CD4-positive, alpha-beta T cell treated with Interleukin-17A for 1 hour (primary cell): ENCODE measurements around the gene UTP25.
"Not testable (repeated sequence)": the region's sequence is repeated elsewhere in the genome, so short reads cannot be mapped to it uniquely, and the experiment has no call there.

ENCODE experiments used
- DNase-seq: peaks from one replicate; pipeline ENCODE4 v3.0.0-alpha.2; 2020

Gene UTP25

DNA sequence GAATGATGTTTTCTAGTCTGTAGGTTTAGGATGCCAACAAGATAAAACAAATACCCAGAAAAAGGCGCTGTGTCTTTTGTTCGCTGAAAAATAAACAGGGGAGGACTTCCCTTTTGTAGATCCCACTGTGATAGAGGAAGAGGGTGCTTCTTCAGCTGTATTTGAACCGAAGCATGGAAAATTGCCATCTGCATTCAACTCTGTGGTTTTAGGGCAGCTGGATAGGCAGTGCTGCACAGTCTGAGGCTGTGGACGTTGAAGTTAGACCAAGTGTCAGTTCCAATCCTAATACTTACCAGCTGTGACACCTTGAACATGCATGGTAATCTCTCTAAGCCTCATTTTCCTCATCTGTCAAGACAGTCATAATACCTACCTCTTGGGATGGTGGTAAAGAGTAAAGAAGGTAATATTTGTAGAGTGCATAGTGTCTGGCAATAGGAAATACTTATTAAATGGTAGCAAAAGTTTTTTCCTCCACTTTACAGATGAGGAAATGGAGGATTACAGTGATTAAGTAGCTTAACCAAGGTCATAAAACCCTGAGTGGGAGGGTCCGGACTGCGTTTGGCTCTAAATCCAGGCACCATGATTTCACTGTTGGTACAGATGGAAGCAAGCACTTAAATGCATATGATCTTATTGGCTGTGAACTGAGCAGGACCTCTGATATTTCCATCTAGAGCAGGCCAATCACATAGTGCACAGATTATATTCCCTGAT, 48.5 kb downstream of the UTP25 start:
- no peak for DNase-seq

DNA sequence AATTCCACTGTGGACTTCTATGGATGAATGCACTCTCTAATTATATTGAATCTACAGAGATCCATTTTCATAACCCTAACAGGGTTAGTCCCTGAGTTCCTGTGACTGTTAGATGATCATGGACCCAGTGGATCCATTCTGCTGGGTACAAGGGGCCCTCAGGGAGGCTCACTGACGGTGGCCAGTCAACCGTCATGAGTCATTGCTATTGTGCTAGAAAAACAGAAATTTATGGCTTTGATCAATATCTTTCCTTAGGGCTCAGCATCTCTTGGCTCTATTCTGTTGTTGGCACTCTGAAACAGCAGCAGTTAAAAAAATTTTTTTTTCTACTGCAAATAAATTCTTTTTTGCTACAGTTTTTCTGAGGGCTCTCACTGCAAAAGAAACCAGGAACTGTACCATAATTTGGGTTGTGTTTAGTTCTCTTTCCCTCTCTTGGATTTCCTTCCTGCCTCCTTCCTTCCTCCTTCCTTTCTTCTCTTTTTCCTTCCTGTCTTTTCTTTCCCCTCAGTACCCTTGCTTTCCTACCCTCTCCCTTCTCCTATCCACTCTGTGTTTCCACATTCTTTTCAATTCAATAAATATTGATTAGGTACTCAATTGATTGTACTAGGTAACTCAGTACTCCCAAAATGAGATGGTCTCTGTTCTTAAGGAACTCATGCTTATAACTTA, 49.5 kb downstream of the UTP25 start:
- DNase-seq = no peak

DNA sequence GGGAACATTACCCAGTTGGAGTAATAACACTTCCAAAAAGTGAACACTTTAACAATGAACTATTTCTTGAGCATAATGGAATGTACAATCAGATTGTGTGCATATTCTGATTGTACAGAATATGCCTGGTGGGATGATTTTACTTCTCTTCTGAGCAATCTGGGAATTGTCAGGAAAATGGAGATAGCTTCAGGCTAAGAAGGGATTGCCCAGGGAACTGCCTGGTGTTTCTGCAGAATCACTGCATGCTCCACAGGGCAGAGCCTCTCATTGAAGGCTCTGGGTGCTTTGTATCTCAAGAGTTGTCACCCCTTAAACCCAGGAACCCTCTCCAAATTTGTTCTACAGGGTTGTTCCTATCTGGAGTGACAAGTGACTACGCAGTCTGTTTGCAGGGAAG, 51.2 kb downstream of the UTP25 start:
- DNase-seq = no peak

DNA sequence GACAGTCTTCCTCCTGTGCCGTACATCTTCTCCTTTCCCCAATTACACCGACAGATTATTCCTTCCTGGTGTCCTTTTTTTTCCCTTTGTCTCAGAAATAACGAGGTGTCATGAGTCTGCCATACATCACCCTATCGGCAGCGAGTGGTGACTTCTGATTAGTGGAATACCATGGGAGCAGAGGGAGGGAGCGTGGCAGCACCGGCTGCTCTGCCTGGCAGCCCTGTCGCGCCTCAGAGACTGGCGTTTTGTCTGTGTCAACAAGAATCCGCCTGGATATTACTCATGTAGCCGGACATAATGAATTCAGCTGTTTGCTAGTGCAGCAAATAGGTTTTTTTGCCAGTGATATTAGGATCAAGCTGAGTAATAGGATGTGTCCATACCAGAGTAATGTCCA, 51.8 kb downstream of the UTP25 start:
- DNase-seq = no peak

DNA sequence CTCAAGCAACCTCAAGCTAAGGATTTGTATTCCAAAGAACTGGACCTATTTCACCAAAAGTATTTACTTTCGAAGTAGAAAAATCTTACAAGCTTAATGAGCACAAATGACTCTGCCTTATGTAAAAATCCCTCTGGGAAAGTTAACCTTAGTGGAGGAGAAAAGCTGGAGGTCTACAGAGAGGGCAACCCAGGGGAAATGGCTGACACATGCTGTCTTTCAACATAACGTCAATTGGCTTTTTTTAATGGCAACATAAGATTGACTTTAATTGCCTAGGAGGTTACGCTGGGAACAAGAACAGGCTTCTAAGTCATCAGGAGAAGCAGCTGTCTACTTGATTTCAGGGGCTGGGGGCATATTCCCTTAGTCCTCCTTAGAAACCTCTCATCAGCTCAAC, 52.3 kb downstream of the UTP25 start:
- no peak for DNase-seq

DNA sequence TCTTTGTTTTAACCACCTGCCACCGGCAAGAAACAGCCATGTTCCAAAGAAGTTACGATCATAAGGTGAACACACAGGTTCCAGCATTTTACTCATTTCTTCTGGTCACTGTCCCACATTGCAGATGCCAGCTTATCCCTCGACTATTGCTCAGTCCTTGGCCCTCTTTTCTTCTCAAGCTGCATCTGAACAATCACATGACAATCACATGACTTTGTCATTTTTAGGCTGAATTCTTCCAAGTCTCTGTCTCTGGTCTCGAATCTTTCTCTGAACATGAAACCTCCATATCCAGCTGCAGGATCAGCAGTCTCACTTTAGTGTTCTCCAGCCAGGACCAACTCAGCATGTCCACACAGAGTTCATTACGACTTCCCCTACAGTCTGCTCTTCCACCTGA, 53.8 kb downstream of the UTP25 start:
- DNase-seq = no peak

DNA sequence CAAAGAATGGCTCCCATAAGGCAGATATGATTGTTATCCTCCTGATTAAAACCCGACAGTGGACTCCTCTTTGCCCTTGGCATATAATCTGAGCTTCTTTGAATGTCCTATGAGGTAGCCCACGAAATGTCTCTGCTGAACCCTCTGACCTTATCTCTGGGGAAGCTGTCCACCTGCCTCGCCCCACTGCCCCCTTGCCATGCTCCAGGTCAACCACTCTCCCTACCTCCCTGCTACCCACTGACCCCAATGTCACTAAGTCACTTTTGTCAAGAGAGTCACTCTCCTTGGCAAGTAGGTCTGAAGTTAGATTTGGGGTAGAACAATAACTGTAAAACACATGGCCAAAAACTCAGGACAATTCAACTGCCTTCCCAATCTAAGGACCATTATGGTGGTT, 54.5 kb downstream of the UTP25 start:
- DNase-seq = no peak

DNA sequence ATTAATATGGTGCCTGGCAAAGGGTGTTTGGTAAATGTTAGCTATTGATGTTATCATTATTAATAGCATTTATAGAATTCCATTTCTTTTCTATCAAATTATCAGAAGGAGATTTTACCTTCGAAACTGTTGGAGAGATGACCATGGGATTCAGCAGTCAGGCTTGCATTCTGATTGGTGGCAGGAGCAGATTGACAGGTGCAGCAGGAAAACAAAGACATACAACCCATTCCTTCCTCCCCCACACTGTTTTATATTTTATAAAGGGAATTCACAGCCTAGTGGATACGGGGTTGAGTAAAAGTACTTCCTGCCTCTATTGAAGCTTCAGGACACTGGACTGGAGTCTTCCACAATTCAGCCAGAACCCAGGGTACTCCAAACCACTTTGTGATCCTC, 55.2 kb downstream of the UTP25 start:
- no peak for DNase-seq

DNA sequence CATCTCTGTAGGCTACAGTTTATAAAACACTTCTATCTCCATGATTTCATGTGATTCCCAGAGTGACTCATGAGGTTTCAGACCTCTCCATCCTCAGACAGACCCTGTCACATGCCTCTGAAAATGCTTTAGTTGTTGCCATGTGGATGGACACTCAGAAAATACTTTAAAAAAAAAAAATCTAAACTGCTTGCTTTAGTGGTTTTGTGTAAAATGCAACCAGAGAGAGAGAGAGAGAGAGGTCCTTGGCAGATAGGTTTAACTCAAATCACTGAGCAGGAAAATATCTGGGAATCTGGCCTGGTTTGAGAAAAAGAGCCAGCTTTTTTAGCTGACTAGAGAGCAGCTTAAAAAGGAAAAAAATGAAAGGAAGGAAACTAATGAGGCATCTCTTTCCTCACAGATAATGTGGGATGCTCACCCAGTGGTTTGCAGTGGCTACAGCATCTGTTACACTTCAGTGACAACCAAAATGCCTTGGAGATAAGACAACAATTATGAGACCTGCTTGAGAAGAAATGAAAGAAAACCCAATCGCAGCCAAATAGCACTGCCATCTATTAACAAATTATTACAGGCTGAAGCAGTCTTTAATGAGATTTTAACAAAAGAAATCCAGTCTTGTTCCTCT, 55.7 kb downstream of the UTP25 start:
- DNase-seq = no peak

DNA sequence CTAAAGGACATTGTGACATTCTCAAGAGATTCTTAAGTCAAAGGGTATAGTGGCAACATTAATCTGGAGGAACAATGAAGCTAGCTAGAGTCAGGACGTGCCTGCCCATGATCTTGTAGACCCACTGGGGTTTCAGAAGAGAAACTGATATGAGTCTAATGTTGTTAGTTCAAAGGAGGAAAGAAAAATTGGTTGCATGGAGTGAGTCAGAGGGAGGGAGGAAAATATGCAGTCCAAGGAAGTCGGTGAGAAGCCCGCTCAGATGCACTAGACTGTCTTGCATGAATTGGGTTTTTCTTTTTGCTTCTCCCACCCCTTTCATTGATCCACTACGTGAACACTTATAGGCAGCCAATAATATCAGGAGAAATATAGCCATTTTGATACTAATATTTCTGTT, 56.5 kb downstream of the UTP25 start:
- no peak for DNase-seq

DNA sequence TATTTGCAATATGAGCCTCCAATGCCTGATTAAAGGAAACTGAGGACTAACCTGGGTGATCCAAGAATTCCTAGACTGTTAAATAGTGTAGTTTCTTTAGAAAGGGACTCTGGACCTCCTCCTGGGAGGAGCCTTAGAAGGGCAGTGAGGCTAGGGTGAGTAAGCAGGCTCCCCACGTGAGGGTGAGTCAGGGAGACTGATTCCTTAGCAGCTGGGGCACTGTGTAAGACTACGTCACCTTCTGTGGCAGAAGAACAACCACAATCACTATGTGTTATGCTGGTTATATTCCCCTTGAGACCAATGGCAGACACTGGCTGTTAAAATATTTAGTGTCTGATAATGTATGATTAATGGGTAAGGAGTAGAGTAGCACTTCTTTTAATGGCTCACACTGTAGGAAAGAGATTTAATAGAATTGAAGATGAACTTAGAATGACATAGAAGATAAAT, 56.9 kb downstream of the UTP25 start:
- no peak for DNase-seq

DNA sequence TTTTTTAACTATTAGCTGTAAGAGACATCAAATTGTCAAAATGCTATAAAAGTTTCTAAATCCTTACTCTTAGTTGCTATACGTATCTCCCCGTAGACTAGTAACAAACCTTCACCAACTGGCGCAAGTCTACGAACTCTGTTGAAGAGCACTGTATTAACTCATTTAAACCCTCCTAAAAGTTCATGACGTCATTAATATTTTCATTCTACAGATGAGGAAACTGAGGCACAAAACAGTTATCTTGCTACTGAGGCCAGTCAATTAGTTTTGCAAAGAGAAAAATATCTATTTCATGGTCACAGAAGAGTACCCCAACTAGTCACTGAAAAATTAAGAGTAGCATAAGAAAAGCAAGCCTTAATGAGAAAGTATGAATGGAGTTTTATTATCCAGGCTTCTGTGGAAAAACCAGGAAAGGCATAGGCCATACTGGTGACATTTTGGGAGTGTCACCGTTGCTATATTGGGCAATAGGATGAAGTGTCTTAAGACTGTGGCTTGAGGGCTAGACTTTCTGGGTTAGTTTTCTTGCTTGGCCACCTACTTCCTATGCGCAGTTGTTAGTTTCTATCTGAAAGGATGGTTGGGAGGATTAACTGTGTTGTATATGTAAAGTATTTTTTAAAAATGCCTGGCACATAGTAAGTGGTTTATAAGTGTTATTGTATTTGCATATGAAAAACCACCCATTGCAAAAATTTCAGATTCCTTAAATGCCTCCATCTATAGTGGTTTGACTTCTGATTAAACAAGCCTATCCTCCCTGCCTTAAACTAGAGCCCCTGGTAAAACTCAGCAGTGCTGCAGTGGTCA, 57.8 kb downstream of the UTP25 start:
- no peak for DNase-seq

DNA sequence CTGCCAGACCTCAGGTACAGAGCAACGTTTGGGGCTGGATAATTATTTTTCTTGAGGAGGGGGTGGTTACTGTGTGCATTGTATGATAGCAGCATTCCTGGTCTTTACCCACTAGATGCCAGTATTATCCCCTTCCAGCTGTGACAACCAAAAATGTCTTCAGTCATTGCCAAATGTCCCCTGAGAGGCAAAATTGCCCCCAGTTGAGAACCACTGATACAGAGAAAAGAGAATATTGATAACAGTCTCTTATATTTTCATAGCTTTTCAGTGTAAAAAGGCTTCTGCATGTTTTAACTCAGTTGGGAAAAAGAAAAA, 58.4 kb downstream of the UTP25 start:
- no peak for DNase-seq

DNA sequence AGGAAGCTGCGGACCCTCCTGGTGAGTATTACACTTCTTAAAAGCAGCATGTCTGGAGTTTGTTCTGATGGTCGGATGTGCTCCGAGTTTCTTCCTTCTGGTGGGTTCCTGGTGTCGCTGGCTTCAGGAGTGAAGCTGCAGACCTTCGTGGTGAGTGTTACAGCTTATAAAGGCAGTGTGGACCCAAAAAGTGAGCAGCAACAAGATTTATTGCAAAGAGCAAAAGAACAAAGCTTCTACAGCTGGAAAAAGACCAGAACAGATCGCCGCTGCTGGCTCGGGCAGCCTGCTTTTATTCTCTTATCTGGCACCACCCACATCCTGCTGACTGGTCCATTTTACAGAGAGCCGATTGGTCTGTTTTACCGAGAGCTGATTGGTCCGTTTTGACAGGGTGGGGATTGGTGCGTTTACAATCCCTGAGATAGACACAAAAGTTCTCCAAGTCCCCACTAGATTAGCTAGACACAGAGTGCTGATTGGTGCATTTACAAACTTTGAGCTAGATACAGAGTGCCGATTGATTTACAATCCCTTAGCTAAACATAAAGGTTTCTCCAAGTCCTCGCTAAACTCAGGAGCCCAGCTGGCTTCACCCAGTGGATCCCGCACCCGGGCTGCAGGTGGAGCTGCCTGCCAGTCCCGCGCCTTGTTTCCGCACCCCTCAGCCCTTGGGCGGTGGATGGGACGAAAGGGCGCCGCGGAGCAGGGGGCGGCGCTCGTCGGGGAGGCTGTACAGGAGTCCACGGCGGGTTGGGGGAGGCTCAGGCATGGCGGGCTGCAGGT, 60.7 kb downstream of the UTP25 start:
- DNase-seq = not testable (repeated sequence)

DNA sequence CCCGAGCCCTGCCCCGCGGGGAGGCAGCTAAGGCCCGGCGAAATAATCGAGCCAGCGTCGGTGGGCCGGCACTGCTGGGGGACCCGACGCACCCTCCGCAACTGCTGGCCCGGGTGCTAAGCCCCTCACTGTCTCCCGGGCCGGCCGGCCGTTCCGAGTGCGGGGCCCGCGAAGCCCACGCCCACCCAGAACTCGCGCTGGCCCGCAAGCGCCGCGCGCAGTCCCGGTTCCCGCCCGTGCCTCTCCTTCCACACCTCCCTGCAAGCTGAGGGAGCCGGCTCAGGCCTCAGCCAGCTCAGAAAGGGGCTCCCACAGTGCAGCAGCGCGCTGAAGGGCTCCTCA, 61.3 kb downstream of the UTP25 start:
- no peak for DNase-seq

DNA sequence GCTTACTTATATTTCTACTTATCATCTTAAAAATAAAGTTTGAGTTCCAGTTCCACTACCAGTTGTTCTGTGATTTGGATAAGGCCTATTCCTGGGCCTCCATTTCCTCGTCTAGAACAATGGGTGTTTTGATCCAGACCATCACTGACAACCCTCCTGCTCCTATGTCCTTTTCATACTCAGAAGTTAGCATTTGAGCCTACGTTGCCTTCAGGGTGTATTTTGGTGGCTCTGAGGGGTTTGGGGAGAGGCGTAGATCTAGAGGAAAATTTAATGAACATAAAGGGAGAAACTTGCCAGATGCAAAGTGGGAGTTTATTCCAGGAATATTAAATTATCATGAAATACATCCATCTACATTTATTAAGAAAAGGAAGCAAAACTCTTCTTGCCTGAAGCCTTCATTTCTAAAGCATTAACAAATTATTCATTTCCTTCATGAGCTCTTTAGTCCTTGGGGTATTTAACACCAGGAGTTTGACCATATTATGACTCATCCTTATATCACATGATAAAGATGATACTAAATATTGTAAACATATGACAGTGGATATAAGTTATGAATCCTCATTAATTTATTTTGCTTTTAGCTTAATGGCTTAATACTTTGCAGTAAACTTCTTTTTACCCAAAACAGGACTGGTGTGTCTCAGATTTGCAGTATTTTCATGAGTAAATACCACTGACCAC, 63.0 kb downstream of the UTP25 start:
- DNase-seq = no peak

DNA sequence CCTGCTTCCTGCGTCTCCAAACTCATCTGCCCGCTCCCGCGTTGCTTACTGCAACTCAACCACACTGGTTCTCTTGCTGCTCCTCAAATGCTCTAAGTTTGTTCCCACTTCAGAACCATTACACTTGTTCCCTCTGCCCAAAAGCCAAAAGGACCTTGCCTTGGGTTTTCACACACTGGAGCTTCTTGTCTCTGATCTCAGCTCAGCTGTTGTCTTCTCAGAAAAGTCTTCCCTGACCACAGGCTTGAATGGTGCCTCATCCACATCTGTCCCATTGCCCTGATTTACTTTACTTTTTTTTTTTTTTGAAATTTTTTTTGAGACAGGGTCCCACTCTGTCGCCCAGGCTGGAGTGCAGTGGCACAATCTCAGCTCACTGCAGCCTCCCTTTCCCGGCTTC, 66.0 kb downstream of the UTP25 start:
- no peak for DNase-seq

DNA sequence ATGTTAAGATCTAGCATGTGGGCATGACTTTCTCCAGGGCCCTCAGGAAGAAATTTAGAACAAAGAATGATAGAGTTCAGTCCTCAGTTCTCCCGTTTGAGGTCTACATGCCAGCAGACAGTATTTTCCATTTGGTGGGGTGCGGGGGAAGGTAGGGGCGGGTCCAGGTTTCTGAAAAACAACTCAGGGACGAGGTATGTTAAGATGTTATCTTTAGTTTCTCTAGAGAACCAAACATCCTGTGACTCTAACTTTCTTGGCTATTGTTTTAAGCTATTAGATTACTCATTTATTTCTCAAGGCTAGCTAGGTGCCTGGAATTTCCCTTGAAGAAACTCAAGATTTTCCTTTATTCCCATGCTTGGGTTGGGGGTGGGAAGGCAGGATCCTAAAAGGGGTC, 67.9 kb downstream of the UTP25 start:
- no peak for DNase-seq

DNA sequence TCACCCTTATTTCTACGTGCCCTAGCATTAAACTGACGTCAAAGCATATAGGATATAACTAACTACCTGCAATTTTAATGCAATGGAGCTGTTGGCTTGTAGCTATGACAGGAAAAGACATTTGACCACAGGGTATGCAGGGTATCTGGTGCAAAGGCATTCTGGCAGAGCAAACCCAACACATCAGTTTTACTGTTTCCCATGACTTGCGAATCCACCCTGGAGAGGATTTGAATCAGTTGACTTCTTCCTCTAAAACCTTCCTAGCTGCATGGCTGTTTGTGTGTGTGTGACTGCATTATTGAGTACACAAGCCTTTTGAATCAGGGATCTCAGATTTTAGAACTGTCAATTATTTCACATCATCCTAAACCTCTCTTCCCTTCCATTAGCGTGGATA, 68.6 kb downstream of the UTP25 start:
- DNase-seq = no peak

DNA sequence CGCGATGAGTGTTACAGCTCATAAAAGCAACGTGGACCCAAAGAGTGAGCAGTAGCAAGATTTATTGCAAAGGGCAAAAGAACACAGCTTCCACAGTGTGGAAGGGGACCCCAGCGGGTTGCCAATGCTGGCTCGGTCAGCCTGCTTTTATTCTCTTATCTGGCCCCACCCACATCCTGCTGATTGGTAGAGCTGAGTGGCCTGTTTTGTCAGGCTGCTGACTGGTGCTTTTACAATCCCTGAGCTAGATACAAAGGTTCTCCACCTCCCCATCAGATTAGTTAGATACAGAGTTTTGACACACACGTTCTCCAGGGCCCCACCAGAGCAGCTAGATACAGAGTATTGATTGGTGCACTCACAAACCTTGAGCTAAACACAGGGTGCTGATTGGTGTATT, 70.5 kb downstream of the UTP25 start:
- DNase-seq = not testable (repeated sequence)

DNA sequence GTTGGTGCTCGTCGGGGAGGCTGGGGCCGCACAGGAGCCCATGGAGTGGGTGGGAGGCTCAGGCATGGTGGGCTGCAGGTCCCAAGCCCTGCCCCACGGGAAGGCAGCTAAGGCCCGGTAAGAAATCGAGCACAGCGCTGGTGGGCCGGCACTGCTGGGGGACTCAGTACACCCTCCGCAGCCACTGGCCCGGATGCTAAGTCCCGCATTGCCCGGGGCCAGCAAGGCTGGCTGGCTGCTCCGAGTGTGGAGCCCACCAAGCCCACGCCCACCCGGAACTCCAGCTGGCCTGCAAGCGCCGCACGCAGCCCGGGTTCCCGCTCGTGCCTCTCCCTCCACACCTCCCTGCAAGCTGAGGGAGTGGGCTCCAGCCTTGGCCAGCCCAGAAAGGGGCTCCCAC, 71.1 kb downstream of the UTP25 start:
- DNase-seq = not testable (repeated sequence)

DNA sequence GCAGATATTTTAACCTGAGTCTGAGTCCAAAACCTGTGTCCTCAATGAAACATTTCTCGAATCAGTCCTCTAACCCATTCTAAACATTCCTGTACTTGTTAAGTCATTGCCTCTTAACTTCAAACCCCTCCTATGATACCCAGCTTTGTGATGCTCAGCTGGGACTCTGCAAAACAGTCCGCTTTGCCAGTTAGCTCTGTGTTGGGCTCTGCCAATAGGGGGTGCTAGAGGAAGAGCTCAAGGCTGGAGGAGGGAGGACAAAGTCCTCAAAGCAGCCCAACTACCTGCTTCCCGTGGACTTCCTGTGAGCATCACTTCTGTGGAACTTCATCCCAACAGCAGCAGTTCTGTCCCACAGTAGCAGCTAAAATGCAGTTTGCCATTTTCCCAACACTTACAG, 72.2 kb downstream of the UTP25 start:
- DNase-seq = no peak
